GM12878 (cell line): ENCODE results near the gene MSANTD2. TPM values are rescaled to one million over a fixed set of nuclear protein-coding genes. Genes with fewer than 3 reads are reported as not detected.

Experiments
- ATAC-seq: fragments of 200-7000 bp; cut with Tn5 transposase; 3 replicates; pipeline ENCODE4 v1.9.1; 2020; ENCODE audit warnings: mild to moderate bottlenecking, moderate library complexity
- BruUV-seq: library from RNA; stranded (reverse); fragments of 400-500 nt; replicated peaks from 2 replicates; lab custom pipeline; 2021; lab: Mats Ljungman, UMichigan
- CTCF ChIA-PET: fragments of 300-600 bp; sonication (Branson Sonifier 250); formaldehyde crosslinking; extraction: SDS; loops from one replicate; lab custom pipeline; 2021; ENCODE audit warnings: inconsistent platforms; lab: Yijun Ruan, JAX
- POLR2A ChIA-PET: fragments of 350-600 bp; formaldehyde crosslinking; extraction: SDS; loops from one replicate; lab custom pipeline; 2021; ENCODE audit warnings: inconsistent platforms; lab: Charles Lee
- RAD21 ChIA-PET: fragments of 300-600 bp; sonication (Branson Sonifier 250); formaldehyde crosslinking; loops from one replicate; lab custom pipeline; 2023; ENCODE audit warnings: antibody characterized with exemption; ENCODE audit not compliant: unreplicated experiment; lab: Charles Lee
- SMC1A ChIA-PET: fragments of 300-600 bp; sonication (Branson Sonifier 250); formaldehyde crosslinking; loops from one replicate; lab custom pipeline; 2023; ENCODE audit not compliant: unreplicated experiment, uncharacterized antibody; lab: Charles Lee
- DNase-seq: peaks from one replicate; pipeline ENCODE4 v3.0.0-alpha.2; 2011; ENCODE audit warnings: low read depth, low spot score
- FAIRE-seq: peaks from 3 replicates; lab custom pipeline; 2011; peaks lifted over from hg19 to GRCh38; lab: Jason Lieb, UNC
- H2AFZ ChIP-seq: 2 replicates; pipeline ENCODE4 v1.6.0; 2011; ENCODE audit warnings: low read depth, low read length, control low read depth; ENCODE audit not compliant: control insufficient read depth
- H3K27ac ChIP-seq: 2 replicates; pipeline ENCODE4 v1.5.1; 2011; ENCODE audit warnings: control low read depth; ENCODE audit not compliant: control insufficient read depth, insufficient read depth
- H3K27me3 ChIP-seq, 2 experiments: replicated peaks in 1 of 2; 2 replicates each; pipeline versions ENCODE4 v1.6.0 to v1.6.1; 2011; ENCODE audit warnings: low read length in 1 of 2; ENCODE audit not compliant: control insufficient read depth in 2 of 2, insufficient read depth in 2 of 2
- H3K36me3 ChIP-seq, 2 experiments: 2 replicates each; pipeline ENCODE4 v1.5.1; 2011; ENCODE audit warnings: low read length in 1 of 2; ENCODE audit not compliant: control insufficient read depth in 2 of 2, insufficient read depth in 2 of 2
- H3K4me1 ChIP-seq: 2 replicates; pipeline ENCODE4 v1.6.1; 2011; ENCODE audit warnings: mild to moderate bottlenecking, low read length, moderate library complexity, mixed read lengths; ENCODE audit not compliant: control insufficient read depth, insufficient read depth
- H3K4me2 ChIP-seq: 2 replicates; pipeline ENCODE4 v1.6.0; 2011; ENCODE audit warnings: control low read depth; ENCODE audit not compliant: control insufficient read depth, insufficient read depth
- H3K4me3 ChIP-seq: fragments of 200-600 bp; sonication (generic); 2 replicates; pipeline ENCODE4 v1.5.1; 2016
- H3K79me2 ChIP-seq: 2 replicates; pipeline ENCODE4 v1.6.0; 2011; ENCODE audit warnings: low read length; ENCODE audit not compliant: control insufficient read depth, insufficient read depth
- H3K9ac ChIP-seq: 2 replicates; pipeline ENCODE4 v1.8.0; 2011; ENCODE audit warnings: low read length, control low read depth, mixed read lengths; ENCODE audit not compliant: control insufficient read depth, insufficient read depth
- H3K9me3 ChIP-seq: replicated peaks from 3 replicates; pipeline ENCODE4 v1.5.1; 2011; ENCODE audit warnings: mild to moderate bottlenecking, low read length; ENCODE audit not compliant: control insufficient read depth, insufficient read depth
- H4K20me1 ChIP-seq: 2 replicates; pipeline ENCODE4 v1.6.0; 2011; ENCODE audit not compliant: control insufficient read depth, insufficient read depth
- GATAD2B ChIP-seq: fragments of 450-650 bp; conservative IDR thresholded peaks from 2 replicates; pipeline ENCODE4 v1.6.1; 2017; ENCODE audit warnings: low read depth, mild to moderate bottlenecking, moderate library complexity
- IKZF1 ChIP-seq: fragments of 450-650 bp; conservative IDR thresholded peaks from 2 replicates; pipeline ENCODE4 v1.6.1; 2017; ENCODE audit warnings: antibody characterized with exemption, mild to moderate bottlenecking
- SPI1 ChIP-seq: IDR thresholded peaks from 2 replicates; pipeline ENCODE4 v1.6.1; 2011; ENCODE audit warnings: low read depth, mild to moderate bottlenecking, low read length, moderate library complexity, borderline replicate concordance; ENCODE audit not compliant: insufficient read depth
- TCF3 ChIP-seq: IDR thresholded peaks from 2 replicates; pipeline ENCODE4 v1.6.1; 2012; ENCODE audit warnings: low read depth, mild to moderate bottlenecking, low read length, borderline replicate concordance; ENCODE audit not compliant: insufficient read depth
- ZNF384 ChIP-seq: IDR thresholded peaks from 2 replicates; pipeline ENCODE4 v1.6.1; 2012; ENCODE audit warnings: low read depth, mild to moderate bottlenecking, low read length, improper control_type of control experiment, borderline replicate concordance
- WGBS: methylation state at CpG from one replicate; pipeline ENCODE4 v1.1.6; 2016; ENCODE audit warnings: low lambda C conversion rate; ENCODE audit not compliant: insufficient replicate concordance, insufficient coverage; ENCODE audit errors: missing lambda C conversion rate; 5-methylcytosine and 5-hydroxymethylcytosine counted together
- in situ Hi-C: fragments of 300-500 bp; cut with MboI; formaldehyde crosslinking; loops from 9 replicates; pipeline ENCODE4 v1.14.3; 2018; ENCODE audit warnings: mixed read lengths
- intact Hi-C: fragments of 100-400 bp; cut with micrococcal nuclease; formaldehyde crosslinking; loops from one replicate; pipeline ENCODE4 v1.14.2; 2022; ENCODE audit not compliant: unreplicated experiment
- polyA plus RNA-seq, 11 experiments: library from polyadenylated mRNA; depleted of rRNA in 4 of 11; unstranded in 6 of 11; stranded (reverse) in 5 of 11; fragments of >200 nt; fragmentation: Nextera tagmentation in 4 of 11; fragmentation: Illumina TruSeq in 1 of 11; extraction: Ambion mirVana in 4 of 11; extraction: Trizol in 1 of 11; gene quantifications; 1 replicate in 1 of 11; 2 replicates in 10 of 11; pipeline versions ENCODE4 v1.2.1 to v1.2.3, GENCODE V29; 2011 to 2016; ENCODE audit warnings: inconsistent platforms in 2 of 11, missing spikeins in 2 of 11, low read depth in 1 of 11
- total RNA-seq, 4 experiments: library from RNA; depleted of rRNA in 3 of 4; stranded (reverse); fragments of >200 nt in 3 of 4; fragmentation: Illumina TruSeq in 1 of 4; extraction: Trizol in 1 of 4; gene quantifications; 2 replicates each; pipeline versions ENCODE4 v1.2.1 to v1.2.3, GENCODE V29; 2013 to 2021
- TF ChIP-seq, protein P1 (sequence below): fragments of 450-650 bp; IDR thresholded peaks from 2 replicates; pipeline ENCODE4 v1.6.1; 2017; ENCODE audit warnings: mild to moderate bottlenecking
- TF ChIP-seq, protein P2 (sequence below): IDR thresholded peaks from 2 replicates; pipeline ENCODE4 v1.6.1; 2011; ENCODE audit warnings: low read depth, low read length, improper control_type of control experiment, borderline replicate concordance
- TF ChIP-seq, protein P3 (sequence below): fragments of 450-650 bp; formaldehyde crosslinking; IDR thresholded peaks from 2 replicates; pipeline ENCODE4 v1.4.0; 2022; ENCODE audit warnings: mild to moderate bottlenecking, moderate library complexity

Gene MSANTD2
- total and polyA plus RNA-seq, 10 of the 15 experiments (the other 5 are each of a cell fraction or from before 2014, with no cell fraction given) = 3.0 to 12.4 (median 8.0) TPM

DNA sequence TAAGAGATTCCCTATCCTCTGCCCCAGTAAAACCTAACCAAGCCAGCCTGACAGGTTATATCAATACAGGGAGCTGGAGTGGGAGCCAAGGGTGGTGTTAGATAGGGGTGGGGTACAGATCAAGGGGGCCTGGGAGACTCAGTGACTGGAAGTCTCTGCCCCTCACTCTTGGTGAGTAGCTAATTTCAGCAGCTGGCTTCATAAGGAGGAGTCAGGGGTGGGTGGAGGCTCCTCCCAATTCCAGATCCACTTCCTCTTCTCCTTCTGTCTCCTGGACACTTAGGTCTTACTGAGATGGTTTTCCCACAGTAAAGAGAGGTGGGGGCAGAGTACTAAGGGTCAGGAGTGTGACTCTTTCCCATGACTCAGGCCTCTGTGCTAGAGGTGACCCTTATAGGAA lies 47.0 kb downstream of the MSANTD2 start:
- TF ChIP-seq ZNF384 (no peak), GATAD2B (no peak), SPI1 (peak; percentile 55; the same call in 1 of the 2 replicates)

DNA sequence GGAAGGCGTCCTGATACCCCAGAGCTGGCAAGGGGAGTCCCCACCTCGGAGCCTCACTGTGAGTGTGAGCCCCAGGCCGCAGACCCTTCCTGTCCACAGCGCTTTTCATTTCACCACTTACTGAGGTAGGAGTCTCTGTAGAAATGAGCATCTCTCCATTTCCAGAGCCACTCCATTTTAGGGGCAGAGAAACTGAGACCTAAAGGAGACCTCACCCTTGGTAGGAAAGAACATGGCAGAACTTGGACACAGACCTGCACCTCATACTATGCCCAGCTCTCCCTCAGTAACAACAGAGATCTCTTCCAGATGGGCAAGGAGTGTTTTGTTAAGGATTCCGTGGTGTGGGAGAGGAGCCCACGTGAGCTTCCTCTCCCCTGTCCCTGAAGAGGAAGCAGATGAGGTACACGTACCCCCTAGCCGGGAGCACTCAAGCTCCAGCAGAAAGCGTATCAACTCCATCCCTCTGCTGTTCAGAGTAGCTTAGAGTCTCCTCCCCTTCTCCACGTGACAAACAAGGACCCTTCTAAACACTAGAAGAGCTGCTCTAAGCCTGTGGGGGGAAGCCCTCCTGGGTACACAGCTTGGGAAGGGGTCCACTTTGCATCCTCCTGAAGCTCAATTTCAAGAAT lies 47.6 kb downstream of the MSANTD2 start:
- ChIA-PET SMC1A (interaction anchor here (1.1 to 1.5 kb wide), 3 partner anchors 9 to 81 kb away, joined by 3 read pairs; no protein-coding TSS in a partner anchor), CTCF (interaction anchor here (0.7 to 2.2 kb wide), 4 partner anchors 41 to 346 kb away, joined by 3 to 10 read pairs (median 4); no protein-coding TSS in a partner anchor), POLR2A (no interaction called here), RAD21 (interaction anchor here (0.7 to 1.0 kb wide), 4 partner anchors 9 to 84 kb away, joined by 3 read pairs; no protein-coding TSS in a partner anchor)
- no peaks in the 10 kb centered on the region; a peak in 1 of 4 replicates for H3K36me3 ChIP-seq
- in situ Hi-C loops = no loop called here
- H3K4me1 ChIP-seq = no peaks in the 10 kb centered on the region
- DNase-seq (no peak), FAIRE-seq (no peak), ATAC-seq (no peak)
- no TSS peak for BruUV-seq
- H3K79me2 ChIP-seq = peaks cover 2% of the 10 kb centered on the region
- no peak overlapping the region for H3K4me2 ChIP-seq
- H3K9me3 ChIP-seq = no peaks in the 10 kb centered on the region
- intact Hi-C loops = no loop called here
- no peak overlapping the region for H3K4me3 ChIP-seq
- 45% methylated on average over 10 of the region's 10 CpGs for WGBS
- no peaks in the 10 kb centered on the region for H3K27me3 ChIP-seq
- no peak overlapping the region for H3K9ac ChIP-seq
- H3K27ac ChIP-seq = no peak overlapping the region
- H2AFZ ChIP-seq = no peak overlapping the region
- H4K20me1 ChIP-seq = no peaks in the 10 kb centered on the region
- TF ChIP-seq, protein P1, sequence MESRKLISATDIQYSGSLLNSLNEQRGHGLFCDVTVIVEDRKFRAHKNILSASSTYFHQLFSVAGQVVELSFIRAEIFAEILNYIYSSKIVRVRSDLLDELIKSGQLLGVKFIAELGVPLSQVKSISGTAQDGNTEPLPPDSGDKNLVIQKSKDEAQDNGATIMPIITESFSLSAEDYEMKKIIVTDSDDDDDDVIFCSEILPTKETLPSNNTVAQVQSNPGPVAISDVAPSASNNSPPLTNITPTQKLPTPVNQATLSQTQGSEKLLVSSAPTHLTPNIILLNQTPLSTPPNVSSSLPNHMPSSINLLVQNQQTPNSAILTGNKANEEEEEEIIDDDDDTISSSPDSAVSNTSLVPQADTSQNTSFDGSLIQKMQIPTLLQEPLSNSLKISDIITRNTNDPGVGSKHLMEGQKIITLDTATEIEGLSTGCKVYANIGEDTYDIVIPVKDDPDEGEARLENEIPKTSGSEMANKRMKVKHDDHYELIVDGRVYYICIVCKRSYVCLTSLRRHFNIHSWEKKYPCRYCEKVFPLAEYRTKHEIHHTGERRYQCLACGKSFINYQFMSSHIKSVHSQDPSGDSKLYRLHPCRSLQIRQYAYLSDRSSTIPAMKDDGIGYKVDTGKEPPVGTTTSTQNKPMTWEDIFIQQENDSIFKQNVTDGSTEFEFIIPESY = no peak
- no peak for TF ChIP-seq IKZF1
- TF ChIP-seq TCF3 = no peak
- TF ChIP-seq, protein P2, sequence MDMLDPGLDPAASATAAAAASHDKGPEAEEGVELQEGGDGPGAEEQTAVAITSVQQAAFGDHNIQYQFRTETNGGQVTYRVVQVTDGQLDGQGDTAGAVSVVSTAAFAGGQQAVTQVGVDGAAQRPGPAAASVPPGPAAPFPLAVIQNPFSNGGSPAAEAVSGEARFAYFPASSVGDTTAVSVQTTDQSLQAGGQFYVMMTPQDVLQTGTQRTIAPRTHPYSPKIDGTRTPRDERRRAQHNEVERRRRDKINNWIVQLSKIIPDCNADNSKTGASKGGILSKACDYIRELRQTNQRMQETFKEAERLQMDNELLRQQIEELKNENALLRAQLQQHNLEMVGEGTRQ = no peak
- TF ChIP-seq, protein P3, sequence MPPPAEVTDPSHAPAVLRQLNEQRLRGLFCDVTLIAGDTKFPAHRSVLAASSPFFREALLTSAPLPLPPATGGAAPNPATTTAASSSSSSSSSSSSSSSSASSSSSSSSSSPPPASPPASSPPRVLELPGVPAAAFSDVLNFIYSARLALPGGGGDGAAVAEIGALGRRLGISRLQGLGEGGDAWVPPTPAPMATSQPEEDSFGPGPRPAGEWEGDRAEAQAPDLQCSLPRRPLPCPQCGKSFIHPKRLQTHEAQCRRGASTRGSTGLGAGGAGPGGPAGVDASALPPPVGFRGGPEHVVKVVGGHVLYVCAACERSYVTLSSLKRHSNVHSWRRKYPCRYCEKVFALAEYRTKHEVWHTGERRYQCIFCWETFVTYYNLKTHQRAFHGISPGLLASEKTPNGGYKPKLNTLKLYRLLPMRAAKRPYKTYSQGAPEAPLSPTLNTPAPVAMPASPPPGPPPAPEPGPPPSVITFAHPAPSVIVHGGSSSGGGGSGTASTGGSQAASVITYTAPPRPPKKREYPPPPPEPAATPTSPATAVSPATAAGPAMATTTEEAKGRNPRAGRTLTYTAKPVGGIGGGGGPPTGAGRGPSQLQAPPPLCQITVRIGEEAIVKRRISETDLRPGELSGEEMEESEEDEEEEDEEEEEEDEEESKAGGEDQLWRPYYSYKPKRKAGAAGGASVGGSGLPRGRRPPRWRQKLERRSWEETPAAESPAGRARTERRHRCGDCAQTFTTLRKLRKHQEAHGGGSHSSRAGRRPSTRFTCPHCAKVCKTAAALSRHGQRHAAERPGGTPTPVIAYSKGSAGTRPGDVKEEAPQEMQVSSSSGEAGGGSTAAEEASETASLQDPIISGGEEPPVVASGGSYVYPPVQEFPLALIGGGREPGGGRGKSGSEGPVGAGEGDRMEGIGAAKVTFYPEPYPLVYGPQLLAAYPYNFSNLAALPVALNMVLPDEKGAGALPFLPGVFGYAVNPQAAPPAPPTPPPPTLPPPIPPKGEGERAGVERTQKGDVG (CRISPR knock-in tag) = no peak

More for the DNA sequence above, 47.0 kb downstream of the MSANTD2 start:
- Histone ChIP-seq H3K4me3 (no peak overlapping the region), H4K20me1 (no peaks in the 10 kb centered on the region), H3K36me3 (no peaks in the 10 kb centered on the region; a peak in 1 of 4 replicates), H3K9ac (no peak overlapping the region), H3K4me2 (no peak overlapping the region), H3K27me3 (no peaks in the 10 kb centered on the region), H3K4me1 (peaks cover 2% of the 10 kb centered on the region; the same call in 1 of the 2 replicates), H2AFZ (no peak overlapping the region), H3K79me2 (peaks cover 8% of the 10 kb centered on the region), H3K9me3 (no peaks in the 10 kb centered on the region), H3K27ac (no peak overlapping the region)
- no TSS peak for BruUV-seq
- intact Hi-C loops = no loop called here
- in situ Hi-C loops = no loop called here
- no peak for DNase-seq
- SMC1A ChIA-PET = interaction anchor here (1.1 to 1.5 kb wide), 2 partner anchors 20 to 82 kb away, joined by 3 read pairs; no protein-coding TSS in a partner anchor
- CTCF ChIA-PET = interaction anchor here (0.7 to 2.2 kb wide), 4 partner anchors 40 to 346 kb away, joined by 3 to 10 read pairs (median 4); no protein-coding TSS in a partner anchor
- POLR2A ChIA-PET = no interaction called here
- RAD21 ChIA-PET = interaction anchor here (0.8 to 1.0 kb wide), 3 partner anchors 8 to 83 kb away, joined by 3 read pairs; no protein-coding TSS in a partner anchor
- FAIRE-seq = no peak
- no peak for ATAC-seq
